Fibroblast of mammary gland (primary cell): ENCODE results near the gene CCDC102A.
"Not testable (repeated sequence)": the region's sequence is repeated elsewhere in the genome, so short reads cannot be mapped to it uniquely, and the experiment has no call there.

Source experiments
- DNase-seq: peaks from one replicate; pipeline ENCODE4 v3.0.0-alpha.2; 2010; ENCODE audit warnings: low read depth
- H3K4me3 ChIP-seq: 2 replicates; pipeline ENCODE4 v1.5.1; 2011; ENCODE audit warnings: low read depth, mild to moderate bottlenecking, low read length, moderate library complexity; ENCODE audit not compliant: control insufficient read depth
- CTCF ChIP-seq: conservative IDR thresholded peaks from 2 replicates; pipeline ENCODE4 v1.5.1; 2011; ENCODE audit warnings: low read depth, low read length, inconsistent platforms; ENCODE audit not compliant: control insufficient read depth, insufficient read depth

CCDC102A gene

GRCh38 chr16:57556941-57557541 lies 20.7 kb upstream of the CCDC102A start:
- DNase-seq = no peak
- H3K4me3 ChIP-seq = no peak overlapping the region
- no peak for TF ChIP-seq CTCF

- no peak for TF ChIP-seq CTCF
- DNase-seq = no peak
These were observed 19.5 kb upstream of the CCDC102A start for GRCh38 chr16:57555831-57556230.

GRCh38 chr16:57551057-57551456 lies 14.7 kb upstream of the CCDC102A start:
- TF ChIP-seq CTCF = no peak
- no peak overlapping the region for H3K4me3 ChIP-seq
- no peak for DNase-seq

More at GRCh38 chr16:57555831-57556230, 19.5 kb upstream of the CCDC102A start:
- no peak overlapping the region for H3K4me3 ChIP-seq

- no peak overlapping the region for H3K4me3 ChIP-seq
- DNase-seq = no peak
- TF ChIP-seq CTCF = no peak
These were observed 13.4 kb upstream of the CCDC102A start for GRCh38 chr16:57549730-57550129.

- H3K4me3 ChIP-seq = no peak overlapping the region
- TF ChIP-seq CTCF = no peak
- no peak for DNase-seq
These were observed 12.0 kb upstream of the CCDC102A start for GRCh38 chr16:57548408-57548807.

- not testable (repeated sequence) for DNase-seq, H3K4me3 ChIP-seq
These were observed 11.2 kb upstream of the CCDC102A start for GRCh38 chr16:57547524-57547923.

- DNase-seq = no peak
- TF ChIP-seq CTCF = no peak
- no peak overlapping the region for H3K4me3 ChIP-seq
These were observed 7.8 kb upstream of the CCDC102A start for GRCh38 chr16:57544124-57544653.
